Measurements from ENCODE around the gene NDUFA8.

GRCh38 chr9:122128007-122128968 is 31.3 kb downstream of the NDUFA8 start:
- no peak for TF ChIP-seq CTCF (IDR thresholded peaks at IDR 0.05)
- peak; percentile 32 to 42 for TF ChIP-seq POLR2AphosphoS5 (IDR thresholded peaks at IDR 0.05)

All from esophagus muscularis mucosa (tissue), 3 donors.